A549 (cell line): ENCODE measurements around the gene MRPS35. TPM values are rescaled to one million over a fixed set of nuclear protein-coding genes. Genes with fewer than 3 reads are reported as not detected.

Experiments used
- ATAC-seq, 2 experiments: fragments of 200-7000 bp in 1 of 2; fragments of >200 bp in 1 of 2; cut with Nextera tagmentation in 1 of 2; cut with Tn5 transposase in 1 of 2; 3 replicates each; pipeline versions ENCODE4 v1.8.0 to v1.9.1; 2018 to 2020; ENCODE audit warnings: mild to moderate bottlenecking in 1 of 2, moderate library complexity in 1 of 2
- CTCF ChIA-PET: fragments of 300-600 bp; sonication (Branson Sonifier 250); formaldehyde crosslinking; extraction: SDS; loops from one replicate; lab custom pipeline; 2021; ENCODE audit warnings: antibody characterized with exemption, inconsistent platforms; lab: Yijun Ruan, JAX
- POLR2A ChIA-PET: fragments of 350-600 bp; formaldehyde crosslinking; extraction: SDS; loops from one replicate; lab custom pipeline; 2021; ENCODE audit warnings: antibody characterized with exemption, inconsistent platforms; lab: Yijun Ruan, JAX
- DNase-seq, 2 experiments: peaks; one replicate each; pipeline versions ENCODE4 v3.0.0 to v3.0.0-alpha.2; 2011 to 2016; ENCODE audit warnings: low read depth in 1 of 2, low spot score in 1 of 2
- FAIRE-seq: peaks from 2 replicates; lab custom pipeline; 2011; peaks lifted over from hg19 to GRCh38; lab: Jason Lieb, UNC
- H3K27ac ChIP-seq, 2 experiments: fragments of >200 bp; sonication (Bioruptor Twin); formaldehyde crosslinking; 3 replicates each; pipeline ENCODE4 v1.5.1; 2016 to 2017
- H3K4me1 ChIP-seq: fragments of >200 bp; sonication (Bioruptor Twin); formaldehyde crosslinking; 3 replicates; pipeline ENCODE4 v1.6.1; 2016
- H3K4me2 ChIP-seq: fragments of >200 bp; sonication (Bioruptor Twin); formaldehyde crosslinking; 3 replicates; pipeline ENCODE4 v1.6.1; 2016
- H3K4me3 ChIP-seq: fragments of >200 bp; sonication (Bioruptor Twin); formaldehyde crosslinking; 3 replicates; pipeline ENCODE4 v1.5.1; 2016
- H3K9me3 ChIP-seq: fragments of >200 bp; sonication (Bioruptor Twin); formaldehyde crosslinking; 3 replicates; pipeline ENCODE4 v1.6.1; 2016
- ATOH8 ChIP-seq: fragments of 250-450 bp; sonication (Bioruptor Pico); IDR thresholded peaks from 2 replicates; pipeline ENCODE4 v1.5.0; 2020; ENCODE audit warnings: low read depth, mild to moderate bottlenecking, moderate library complexity
- BCL3 ChIP-seq: fragments of >200 bp; sonication (Bioruptor Twin); formaldehyde crosslinking; IDR thresholded peaks from 3 replicates; pipeline ENCODE4 v1.6.1; 2016
- BHLHE40 ChIP-seq: IDR thresholded peaks from 2 replicates; pipeline ENCODE4 v1.6.1; 2012; ENCODE audit warnings: low read depth, low read length, inconsistent platforms
- E2F6 ChIP-seq: IDR thresholded peaks from 2 replicates; pipeline ENCODE4 v1.6.1; 2012; ENCODE audit warnings: low read depth, borderline replicate concordance
- ESRRA ChIP-seq: fragments of 150-350 bp; IDR thresholded peaks from 2 replicates; pipeline ENCODE4 v1.6.1; 2014; ENCODE audit warnings: mild to moderate bottlenecking, low read length, borderline replicate concordance
- FOSL2 ChIP-seq, 2 experiments: fragments of 450-650 bp in 1 of 2; fragments of >200 bp in 1 of 2; sonication (Bioruptor Twin) in 1 of 2; formaldehyde crosslinking; IDR thresholded peaks; 2 replicates each; pipeline versions ENCODE4 v1.5.0 to v1.6.1; 2016 to 2020; ENCODE audit warnings: mild to moderate bottlenecking in 1 of 2, moderate library complexity in 1 of 2
- FOXS1 ChIP-seq: fragments of 250-450 bp; sonication (Bioruptor Pico); IDR thresholded peaks from 2 replicates; pipeline ENCODE4 v1.5.0; 2020; ENCODE audit warnings: mild to moderate bottlenecking, moderate library complexity
- GATA3 ChIP-seq: IDR thresholded peaks from 2 replicates; pipeline ENCODE4 v1.6.1; 2012; ENCODE audit warnings: borderline replicate concordance
- HDAC2 ChIP-seq: fragments of 200-600 bp; sonication (generic); IDR thresholded peaks from 2 replicates; pipeline ENCODE4 v1.6.1; 2016
- HEYL ChIP-seq: fragments of 250-450 bp; sonication (Bioruptor Pico); IDR thresholded peaks from 2 replicates; pipeline ENCODE4 v1.8.0; 2021; ENCODE audit warnings: mild to moderate bottlenecking, moderate library complexity
- JUN ChIP-seq, 2 experiments: fragments of >200 bp; sonication (Bioruptor Twin); formaldehyde crosslinking; IDR thresholded peaks; 2 replicates in 1 of 2; 3 replicates in 1 of 2; pipeline ENCODE4 v1.6.1; 2016 to 2017
- KDM1A ChIP-seq: fragments of 200-600 bp; sonication (generic); IDR thresholded peaks from 2 replicates; pipeline ENCODE4 v1.6.1; 2016; ENCODE audit warnings: low read depth, mild to moderate bottlenecking
- KDM5A ChIP-seq: fragments of 200-600 bp; sonication (generic); IDR thresholded peaks from 2 replicates; pipeline ENCODE4 v1.6.1; 2016; ENCODE audit warnings: antibody characterized with exemption, mild to moderate bottlenecking
- MYC ChIP-seq: IDR thresholded peaks from 2 replicates; pipeline ENCODE4 v1.6.1; 2012; ENCODE audit warnings: mild to moderate bottlenecking, inconsistent platforms, low read length, improper control_type of control experiment, borderline replicate concordance
- NR3C1 ChIP-seq: fragments of >200 bp; sonication (Bioruptor Twin); formaldehyde crosslinking; IDR thresholded peaks from 3 replicates; pipeline ENCODE4 v1.6.1; 2017
- RAD21 ChIP-seq, 2 experiments: fragments of >200 bp in 1 of 2; sonication (Bioruptor Twin) in 1 of 2; formaldehyde crosslinking in 1 of 2; IDR thresholded peaks in 1 of 2; conservative IDR thresholded peaks in 1 of 2; 2 replicates in 1 of 2; 3 replicates in 1 of 2; pipeline ENCODE4 v1.6.1; 2012 to 2018; ENCODE audit warnings: inconsistent platforms in 1 of 2
- RCOR1 ChIP-seq: fragments of 150-350 bp; IDR thresholded peaks from 2 replicates; pipeline ENCODE4 v1.6.1; 2014; ENCODE audit warnings: antibody characterized with exemption, low read length, low read depth
- SMC3 ChIP-seq: fragments of >200 bp; sonication (Bioruptor Twin); formaldehyde crosslinking; IDR thresholded peaks from 3 replicates; pipeline ENCODE4 v1.6.1; 2018; ENCODE audit warnings: inconsistent platforms
- TP53 ChIP-seq: fragments of 250-450 bp; sonication (Bioruptor Pico); IDR thresholded peaks from 2 replicates; pipeline ENCODE4 v1.5.0; 2021; ENCODE audit warnings: mild to moderate bottlenecking, moderate library complexity
- USF2 ChIP-seq: fragments of 450-650 bp; IDR thresholded peaks from 2 replicates; pipeline ENCODE4 v1.6.1; 2014; ENCODE audit warnings: antibody characterized with exemption
- ZC3H11A ChIP-seq: fragments of 450-650 bp; IDR thresholded peaks from 2 replicates; pipeline ENCODE4 v1.6.1; 2014; ENCODE audit warnings: antibody characterized with exemption, mild to moderate bottlenecking
- ZFP36 ChIP-seq: fragments of 450-650 bp; IDR thresholded peaks from 2 replicates; pipeline ENCODE4 v1.6.1; 2014; ENCODE audit warnings: borderline replicate concordance; ENCODE audit not compliant: partially characterized antibody
- ZSCAN20 ChIP-seq: fragments of 250-450 bp; sonication (Bioruptor Pico); IDR thresholded peaks from 2 replicates; pipeline ENCODE4 v1.8.0; 2022; ENCODE audit warnings: mild to moderate bottlenecking, moderate library complexity
- WGBS: methylation state at CpG from one replicate; pipeline ENCODE4 v1.1.6; 2017; ENCODE audit errors: missing lambda C conversion rate; 5-methylcytosine and 5-hydroxymethylcytosine counted together
- polyA plus RNA-seq, 4 experiments: library from polyadenylated mRNA; depleted of rRNA in 3 of 4; stranded (reverse); fragments of >200 nt; fragmentation: RNase III in 1 of 4; extraction: RNeasy Plus Mini Kit Qiagen cat#74134 plus additional on column Dnase treatment in 1 of 4; gene quantifications; 2 replicates in 3 of 4; 3 replicates in 1 of 4; pipeline ENCODE4 v1.2.3, GENCODE V29; 2011 to 2017
- TF ChIP-seq, protein P1 (sequence below): fragments of 250-450 bp; sonication (Bioruptor Pico); IDR thresholded peaks from 2 replicates; pipeline ENCODE4 v1.5.0; 2021; ENCODE audit warnings: mild to moderate bottlenecking, moderate library complexity, borderline replicate concordance
- TF ChIP-seq, protein P2 (sequence below): IDR thresholded peaks from 2 replicates; pipeline ENCODE4 v1.6.1; 2012
- TF ChIP-seq, protein P3 (sequence below): IDR thresholded peaks from 2 replicates; pipeline ENCODE4 v1.6.1; 2012

MRPS35 gene
- polyA plus RNA-seq, 2 of the 4 experiments (the other 2 are of a cell fraction) = 104 to 186 TPM

DNA sequence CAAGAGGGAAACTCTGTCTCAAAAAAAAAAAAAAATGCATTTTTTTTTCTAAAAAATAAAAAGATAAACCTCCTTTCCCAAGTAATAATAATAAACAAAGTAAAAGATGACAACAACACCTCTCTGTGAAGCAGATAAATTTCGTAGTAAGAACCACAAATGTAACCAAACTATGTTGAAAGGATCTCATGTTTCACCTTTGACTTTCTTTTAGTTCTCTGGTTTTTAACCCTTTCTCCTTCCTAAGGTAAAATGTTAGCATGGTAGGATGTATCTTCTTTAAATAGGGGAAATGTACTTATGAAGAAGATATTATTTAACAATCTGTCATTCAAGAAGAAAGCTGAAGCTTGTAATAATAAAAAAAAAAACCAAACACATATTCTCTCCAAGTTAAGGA, 67.6 kb downstream of the MRPS35 start:
- no peak overlapping the region for H3K27ac ChIP-seq
- no peaks in the 10 kb centered on the region for H3K9me3 ChIP-seq
- no peak for ATAC-seq
- no peak for FAIRE-seq
- DNase-seq = no peak
- CTCF ChIA-PET = no interaction called here
- peaks cover 29% of the 10 kb centered on the region for H3K4me1 ChIP-seq
- TF ChIP-seq KDM5A = no peak
- WGBS = 60% methylated on average over 1 of the region's 1 CpG
- POLR2A ChIA-PET = interaction anchor here (0.7 kb wide), 1 partner anchor 90 kb away, joined by 3 read pairs; no protein-coding TSS in a partner anchor
- H3K4me3 ChIP-seq = no peak overlapping the region
- H3K4me2 ChIP-seq = no peak overlapping the region

- peak overlapping the region; percentile 92 to 97 for H3K27ac ChIP-seq
- DNase-seq = peak; percentile 15 to 65
- TF ChIP-seq ESRRA (no peak), USF2 (no peak), HEYL (CRISPR knock-in tag) (no peak), KDM1A (no peak), NR3C1 (no peak), RAD21 (conservative IDR thresholded peaks at IDR 0.05 in 1 of 2, IDR thresholded peaks at IDR 0.05 in 1 of 2) (no peak), GATA3 (no peak), TP53 (CRISPR knock-in tag) (no peak), E2F6 (peak; percentile 54; the same call in 1 of the 2 replicates), FOSL2 (IDR thresholded peaks at IDR 0.05) (no peak), FOSL2 (CRISPR knock-in tag; IDR thresholded peaks at IDR 0.05) (no peak)
- TF ChIP-seq, protein P1, sequence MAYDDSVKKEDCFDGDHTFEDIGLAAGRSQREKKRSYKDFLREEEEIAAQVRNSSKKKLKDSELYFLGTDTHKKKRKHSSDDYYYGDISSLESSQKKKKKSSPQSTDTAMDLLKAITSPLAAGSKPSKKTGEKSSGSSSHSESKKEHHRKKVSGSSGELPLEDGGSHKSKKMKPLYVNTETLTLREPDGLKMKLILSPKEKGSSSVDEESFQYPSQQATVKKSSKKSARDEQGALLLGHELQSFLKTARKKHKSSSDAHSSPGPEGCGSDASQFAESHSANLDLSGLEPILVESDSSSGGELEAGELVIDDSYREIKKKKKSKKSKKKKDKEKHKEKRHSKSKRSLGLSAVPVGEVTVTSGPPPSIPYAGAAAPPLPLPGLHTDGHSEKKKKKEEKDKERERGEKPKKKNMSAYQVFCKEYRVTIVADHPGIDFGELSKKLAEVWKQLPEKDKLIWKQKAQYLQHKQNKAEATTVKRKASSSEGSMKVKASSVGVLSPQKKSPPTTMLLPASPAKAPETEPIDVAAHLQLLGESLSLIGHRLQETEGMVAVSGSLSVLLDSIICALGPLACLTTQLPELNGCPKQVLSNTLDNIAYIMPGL = no peak
- TF ChIP-seq, protein P2, sequence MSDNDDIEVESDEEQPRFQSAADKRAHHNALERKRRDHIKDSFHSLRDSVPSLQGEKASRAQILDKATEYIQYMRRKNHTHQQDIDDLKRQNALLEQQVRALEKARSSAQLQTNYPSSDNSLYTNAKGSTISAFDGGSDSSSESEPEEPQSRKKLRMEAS = peak; percentile 69
- TF ChIP-seq, all 56 proteins: peak for 2
- H3K4me3 ChIP-seq = peak overlapping the region; percentile 66
- ATAC-seq (peak; percentile 14 to 35), FAIRE-seq (no peak)
- POLR2A ChIA-PET = interaction anchor here (1.0 to 2.4 kb wide), 11 partner anchors 9 to 412 kb away, joined by 3 to 15 read pairs (median 4); partner anchors contain the start of gene CCDC91
- peaks cover 23% of the 10 kb centered on the region for H3K4me1 ChIP-seq
- no peaks in the 10 kb centered on the region for H3K9me3 ChIP-seq
- peak overlapping the region; percentile 97 for H3K4me2 ChIP-seq
- CTCF ChIA-PET = interaction anchor here (1.1 to 3.0 kb wide), 8 partner anchors 8 to 161 kb away, joined by 3 to 9 read pairs (median 4); no protein-coding TSS in a partner anchor
- 3% methylated on average over 34 of the region's 36 CpGs for WGBS
Observed at GRCh38 chr12:27779416-27779919, 68.8 kb downstream of the MRPS35 start.

DNA sequence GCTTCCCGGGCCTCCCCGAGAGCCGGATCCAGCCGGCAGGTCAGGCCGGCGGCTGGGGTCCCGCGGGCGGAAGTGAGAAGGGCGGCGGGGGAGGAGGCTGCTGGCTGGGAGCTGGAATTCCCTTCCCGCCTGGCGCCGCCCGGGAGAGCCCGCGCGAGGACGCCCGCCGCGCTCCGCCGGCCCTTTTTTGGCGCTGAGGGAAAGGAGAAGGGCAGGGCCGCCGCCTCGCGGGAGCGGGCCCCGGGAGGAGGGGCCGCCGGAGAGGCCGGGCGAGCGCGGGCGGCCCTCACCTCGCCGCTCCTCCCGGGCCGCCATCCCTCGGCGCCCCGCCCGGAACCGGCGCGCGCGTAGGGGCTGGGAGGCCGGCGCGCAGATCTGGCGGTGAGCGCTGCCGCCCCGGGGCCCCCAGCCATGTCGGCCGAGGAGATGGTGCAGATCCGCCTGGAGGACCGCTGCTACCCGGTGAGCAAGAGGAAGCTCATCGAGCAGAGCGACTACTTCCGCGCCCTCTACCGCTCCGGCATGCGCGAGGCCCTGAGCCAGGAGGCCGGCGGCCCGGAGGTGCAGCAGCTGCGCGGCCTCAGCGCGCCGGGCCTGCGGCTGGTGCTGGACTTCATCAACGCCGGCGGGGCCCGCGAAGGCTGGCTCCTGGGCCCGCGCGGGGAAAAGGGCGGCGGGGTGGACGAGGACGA, 69.4 kb downstream of the MRPS35 start, which contains the start of the genes KLHL42 and MANSC4:
KLHL42 (plus strand) TSS at position 314 of the 692 bp plus-strand sequence; CDS start at position 412, 98 bp downstream.
MANSC4 (minus strand) TSS at position 317 of the 692 bp plus-strand sequence. CDS start 8,960 bp downstream, outside the sequence.
- peak within 1 kb of the TSS; percentile 92 to 97 for H3K27ac ChIP-seq
- CTCF ChIA-PET = interaction anchor here (0.6 to 3.0 kb wide), 10 partner anchors 9 to 160 kb away, joined by 3 to 9 read pairs (median 5); no protein-coding TSS in a partner anchor
- WGBS = 4% methylated on average over 22 of the region's 92 CpGs
- peak within 1 kb of the TSS; percentile 66 for H3K4me3 ChIP-seq
- no peaks in the 10 kb centered on the region for H3K9me3 ChIP-seq
- FAIRE-seq (no peak), ATAC-seq (peak; percentile 87 to 90), DNase-seq (peak; percentile 43 to 75)
- peak within 1 kb of the TSS; percentile 97 for H3K4me2 ChIP-seq
- POLR2A ChIA-PET = interaction anchor here (0.5 to 2.4 kb wide), 12 partner anchors 9 to 411 kb away, joined by 3 to 15 read pairs (median 4); partner anchors contain the start of gene CCDC91
- H3K4me1 ChIP-seq = peaks cover 25% of the 10 kb centered on the region
- TF ChIP-seq RCOR1 (no peak), MYC (peak; percentile 58), BCL3 (peak; percentile 89; the same call in 2 of the 3 replicates), BHLHE40 (no peak), ZSCAN20 (no peak), ZFP36 (no peak), HDAC2 (no peak), SMC3 (no peak), ZC3H11A (no peak), KDM1A (no peak), FOXS1 (no peak), JUN (IDR thresholded peaks at IDR 0.05) (peak; percentile 39 to 70; a peak in 3 of 5 replicates), ATOH8 (CRISPR knock-in tag) (no peak)
- TF ChIP-seq, protein P3, sequence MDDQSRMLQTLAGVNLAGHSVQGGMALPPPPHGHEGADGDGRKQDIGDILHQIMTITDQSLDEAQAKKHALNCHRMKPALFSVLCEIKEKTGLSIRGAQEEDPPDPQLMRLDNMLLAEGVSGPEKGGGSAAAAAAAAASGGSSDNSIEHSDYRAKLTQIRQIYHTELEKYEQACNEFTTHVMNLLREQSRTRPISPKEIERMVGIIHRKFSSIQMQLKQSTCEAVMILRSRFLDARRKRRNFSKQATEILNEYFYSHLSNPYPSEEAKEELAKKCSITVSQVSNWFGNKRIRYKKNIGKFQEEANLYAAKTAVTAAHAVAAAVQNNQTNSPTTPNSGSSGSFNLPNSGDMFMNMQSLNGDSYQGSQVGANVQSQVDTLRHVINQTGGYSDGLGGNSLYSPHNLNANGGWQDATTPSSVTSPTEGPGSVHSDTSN = no peak
